Panc1 (cell line): ENCODE data around the gene SEBOX.

Experiments
- CTCF ChIP-seq: fragments of 450-650 bp; IDR thresholded peaks from 2 replicates; pipeline ENCODE4 v1.5.1; 2017; ENCODE audit warnings: mild to moderate bottlenecking
- POLR2AphosphoS5 ChIP-seq: IDR thresholded peaks from 2 replicates; pipeline ENCODE4 v1.6.1; 2012; ENCODE audit warnings: mild to moderate bottlenecking, low read depth, low read length, moderate library complexity
- REST ChIP-seq, 2 experiments: IDR thresholded peaks; 2 replicates each; pipeline ENCODE4 v1.6.1; 2011 to 2012; ENCODE audit warnings: low read depth in 2 of 2, control low read depth in 1 of 2, low read length in 1 of 2, mild to moderate bottlenecking in 1 of 2, moderate library complexity in 1 of 2; ENCODE audit not compliant: insufficient read depth in 1 of 2
- TCF7L2 ChIP-seq: IDR thresholded peaks from 2 replicates; pipeline ENCODE4 v1.6.1; 2011; ENCODE audit warnings: mild to moderate bottlenecking, low read depth, low read length, inconsistent platforms

GRCh38 chr17:28407974-28408306, 42.9 kb upstream of the SEBOX start:
- no peak for TF ChIP-seq POLR2AphosphoS5
- TF ChIP-seq CTCF: no peak
- TF ChIP-seq REST (IDR thresholded peaks at IDR 0.05; ENCODE audit: insufficient read depth in 1 of 2, low read depth in 2 of 2, low read length in 1 of 2): no peak
- TF ChIP-seq TCF7L2: no peak
